Prostate gland (tissue), 2 donors: Measurements from ENCODE around the gene KCNK4. TPM values are rescaled to one million over a fixed set of nuclear protein-coding genes. Genes with fewer than 3 reads are reported as not detected.

ENCODE experiments used
- DNase-seq: peaks from one replicate; pipeline ENCODE4 v3.0.0-alpha.2; 2019; ENCODE audit warnings: low spot score
- H3K27ac ChIP-seq, 2 donors: fragments of 200-600 bp; sonication (generic); 2 replicates each; pipeline ENCODE4 v1.5.1; 2017 to 2019
- H3K27me3 ChIP-seq: fragments of 200-600 bp; sonication (generic); replicated peaks from 2 replicates; pipeline ENCODE4 v1.5.1; 2019; ENCODE audit not compliant: insufficient read depth
- H3K36me3 ChIP-seq, 2 donors: fragments of 200-600 bp; sonication (generic); 1 replicate in 1 of 2; 2 replicates in 1 of 2; pipeline versions ENCODE4 v1.5.1 to v1.8.1; 2017 to 2019
- H3K4me1 ChIP-seq: fragments of 200-600 bp; sonication (generic); replicated peaks from 2 replicates; pipeline ENCODE4 v1.5.1; 2019
- H3K4me3 ChIP-seq, 2 donors: fragments of 200-600 bp; sonication (generic); 2 replicates each; pipeline ENCODE4 v1.5.1; 2017 to 2019
- H3K9me3 ChIP-seq: fragments of 200-600 bp; sonication (generic); 2 replicates; pipeline ENCODE4 v1.5.1; 2017
- POLR2A ChIP-seq: fragments of 450-650 bp; IDR thresholded peaks from one replicate; pipeline ENCODE4 v1.6.1; 2016; ENCODE audit warnings: antibody characterized with exemption, mild to moderate bottlenecking
- POLR2AphosphoS5 ChIP-seq: sonication (generic); formaldehyde crosslinking; IDR thresholded peaks from one replicate; pipeline ENCODE4 v1.6.1; 2017; ENCODE audit warnings: antibody characterized with exemption
- WGBS: methylation state at CpG from one replicate; pipeline ENCODE4 v1.1.5; 2018; 5-methylcytosine and 5-hydroxymethylcytosine counted together
- intact Hi-C: fragments of 100-400 bp; cut with DNase I; formaldehyde crosslinking; loops from one replicate; pipeline ENCODE4 v1.14.2; 2022
- total RNA-seq, 2 donors: library from RNA; depleted of rRNA; stranded (reverse); fragments of >200 nt; gene quantifications; one replicate each; pipeline ENCODE4 v1.1.0, GENCODE V29; 2016
- TF ChIP-seq, protein P1 (sequence below), 4 experiments: fragments of 200-600 bp in 2 of 4; fragments of 450-650 bp in 2 of 4; sonication (generic) in 2 of 4; IDR thresholded peaks; 1 replicate in 3 of 4; 2 replicates in 1 of 4; pipeline ENCODE4 v1.5.1; 2016 to 2019; ENCODE audit warnings: antibody characterized with exemption in 4 of 4, mild to moderate bottlenecking in 2 of 4, moderate library complexity in 2 of 4

KCNK4 gene
- total RNA-seq, 2 donors from 2014 or later, result not detected

GRCh38 chr11:64284048-64284961 is 6.8 kb upstream of the KCNK4 start, which contains the start of gene BAD:
BAD (minus strand) TSS chr11:64284665; CDS start chr11:64284368, 297 bp downstream.
- Histone ChIP-seq H3K36me3 (no peaks in the 10 kb centered on the region), H3K9me3 (no peaks in the 10 kb centered on the region), H3K4me1 (peaks cover 7% of the 10 kb centered on the region), H3K27ac (peak within 1 kb of the TSS; percentile 97 to 98), H3K27me3 (no peaks in the 10 kb centered on the region), H3K4me3 (peak within 1 kb of the TSS; percentile 71 to 80)
- intact Hi-C loops, result no loop called here
- DNase-seq, result peak; percentile 97
- TF ChIP-seq, protein P1, sequence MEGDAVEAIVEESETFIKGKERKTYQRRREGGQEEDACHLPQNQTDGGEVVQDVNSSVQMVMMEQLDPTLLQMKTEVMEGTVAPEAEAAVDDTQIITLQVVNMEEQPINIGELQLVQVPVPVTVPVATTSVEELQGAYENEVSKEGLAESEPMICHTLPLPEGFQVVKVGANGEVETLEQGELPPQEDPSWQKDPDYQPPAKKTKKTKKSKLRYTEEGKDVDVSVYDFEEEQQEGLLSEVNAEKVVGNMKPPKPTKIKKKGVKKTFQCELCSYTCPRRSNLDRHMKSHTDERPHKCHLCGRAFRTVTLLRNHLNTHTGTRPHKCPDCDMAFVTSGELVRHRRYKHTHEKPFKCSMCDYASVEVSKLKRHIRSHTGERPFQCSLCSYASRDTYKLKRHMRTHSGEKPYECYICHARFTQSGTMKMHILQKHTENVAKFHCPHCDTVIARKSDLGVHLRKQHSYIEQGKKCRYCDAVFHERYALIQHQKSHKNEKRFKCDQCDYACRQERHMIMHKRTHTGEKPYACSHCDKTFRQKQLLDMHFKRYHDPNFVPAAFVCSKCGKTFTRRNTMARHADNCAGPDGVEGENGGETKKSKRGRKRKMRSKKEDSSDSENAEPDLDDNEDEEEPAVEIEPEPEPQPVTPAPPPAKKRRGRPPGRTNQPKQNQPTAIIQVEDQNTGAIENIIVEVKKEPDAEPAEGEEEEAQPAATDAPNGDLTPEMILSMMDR (IDR thresholded peaks at IDR 0.05), result no peak
- peak; percentile 89 for TF ChIP-seq POLR2AphosphoS5
- peak; percentile 74 for TF ChIP-seq POLR2A
- WGBS, result 2% methylated on average over 44 of the region's 44 CpGs

DNA sequence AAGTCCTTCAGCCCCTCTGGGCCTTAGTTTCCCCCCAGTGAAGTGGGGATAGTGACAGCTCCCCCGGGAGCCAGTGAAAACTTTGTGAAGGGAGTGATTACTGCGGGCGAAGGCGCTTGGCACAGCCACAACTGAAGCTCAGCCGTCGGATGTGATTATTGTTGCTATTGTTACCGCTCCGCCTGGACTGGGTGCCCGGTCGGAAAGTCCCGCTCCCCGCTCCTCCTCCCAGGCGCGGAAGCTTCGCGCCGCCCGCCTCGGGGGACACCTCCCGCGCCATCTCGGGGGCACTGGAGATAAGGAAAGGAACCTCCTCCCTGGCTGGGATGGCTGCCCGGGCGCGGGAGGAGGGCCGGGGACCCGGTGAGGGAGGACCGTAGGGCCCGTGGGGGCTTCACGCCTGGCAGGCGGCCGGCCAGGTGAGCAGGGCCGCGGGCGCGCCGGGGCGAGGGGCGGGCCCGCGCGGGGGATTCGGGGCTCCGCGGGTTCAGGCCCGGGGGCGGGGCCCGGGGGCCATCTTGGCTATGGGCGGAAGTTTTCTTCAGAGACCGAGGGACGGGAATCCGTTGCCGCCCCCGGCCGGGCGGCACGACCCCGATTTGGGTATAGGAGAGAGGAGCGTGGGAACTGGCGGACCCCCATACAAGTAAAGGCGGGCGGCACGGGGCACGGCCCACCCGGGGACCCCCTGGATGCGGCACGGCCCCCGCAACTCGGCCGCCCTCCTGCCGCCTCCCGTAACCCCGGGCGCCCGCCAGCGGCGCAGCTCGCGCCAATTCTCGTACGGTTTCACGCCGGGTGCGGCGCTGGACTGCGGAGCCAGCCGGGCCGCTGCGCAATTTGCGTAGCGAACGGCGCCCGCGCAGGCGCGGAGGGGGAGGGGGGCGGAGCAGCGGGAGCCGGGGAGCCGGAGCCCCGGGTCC is 5.9 kb upstream of the KCNK4 start, which contains the start of gene GPR137:
Gene GPR137, plus strand, starts transcription at position 887 of the 923 bp plus-strand sequence. CDS start 677 bp downstream, outside the sequence.
- WGBS, result under 1% methylated on average over 54 of the region's 102 CpGs
- peak within 1 kb of the TSS; percentile 71 to 80 for H3K4me3 ChIP-seq
- no peaks in the 10 kb centered on the region for H3K36me3 ChIP-seq
- H3K9me3 ChIP-seq, result no peaks in the 10 kb centered on the region
- peak within 1 kb of the TSS; percentile 97 to 98 for H3K27ac ChIP-seq
- peak; percentile 82 for DNase-seq
- TF ChIP-seq POLR2A, result no peak
- TF ChIP-seq POLR2AphosphoS5, result peak; percentile 45
- TF ChIP-seq, protein P1 (IDR thresholded peaks at IDR 0.05), result peak in 2 of 4 experiments; percentile 27 to 29
- H3K4me1 ChIP-seq, result peaks cover 7% of the 10 kb centered on the region
- no peaks in the 10 kb centered on the region for H3K27me3 ChIP-seq
- intact Hi-C loops, result no loop called here

DNA sequence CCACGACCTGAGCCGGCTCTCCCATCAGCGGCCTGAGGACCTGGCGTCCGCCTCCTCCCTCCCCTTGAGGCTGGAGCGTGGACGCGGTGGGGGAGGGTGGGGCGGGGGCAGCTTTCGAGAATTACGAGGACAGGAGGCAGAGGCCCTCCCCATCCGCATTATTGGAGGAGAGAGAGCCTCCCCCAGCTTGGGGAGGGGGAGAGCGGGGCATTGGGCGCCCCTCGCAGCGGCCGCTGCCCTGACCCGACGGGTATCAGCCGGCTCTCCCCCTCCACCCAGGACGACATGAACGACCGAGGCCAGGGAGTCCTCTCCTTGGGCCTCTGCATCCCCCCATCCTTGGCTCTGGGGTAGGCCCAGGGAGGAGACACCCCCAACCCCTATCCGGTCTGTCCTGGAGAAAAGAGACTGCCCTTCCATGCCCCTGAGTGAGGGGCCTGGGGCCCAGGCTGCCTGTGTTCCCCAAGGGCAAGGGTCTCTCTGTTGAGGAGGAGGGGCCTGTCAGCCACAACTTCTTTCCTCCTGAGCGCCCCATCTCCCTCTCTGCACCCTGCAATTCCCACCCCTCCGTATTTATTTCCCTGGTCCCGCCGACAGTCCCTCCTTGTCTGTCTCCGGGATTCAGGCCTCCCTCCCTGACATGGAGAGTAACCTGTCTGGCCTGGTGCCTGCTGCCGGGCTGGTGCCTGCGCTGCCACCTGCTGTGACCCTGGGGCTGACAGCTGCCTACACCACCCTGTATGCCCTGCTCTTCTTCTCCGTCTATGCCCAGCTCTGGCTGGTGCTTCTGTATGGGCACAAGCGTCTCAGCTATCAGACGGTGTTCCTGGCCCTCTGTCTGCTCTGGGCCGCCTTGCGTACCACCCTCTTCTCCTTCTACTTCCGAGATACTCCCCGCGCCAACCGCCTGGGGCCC is 5.0 kb upstream of the KCNK4 start:
- Histone ChIP-seq H3K27me3 (no peaks in the 10 kb centered on the region), H3K36me3 (no peaks in the 10 kb centered on the region), H3K4me3 (peak overlapping the region; percentile 71 to 80), H3K4me1 (peaks cover 7% of the 10 kb centered on the region), H3K9me3 (no peaks in the 10 kb centered on the region), H3K27ac (peak overlapping the region; percentile 97 to 98)
- intact Hi-C loops, result no loop called here
- TF ChIP-seq POLR2A, result no peak
- TF ChIP-seq, protein P1 (IDR thresholded peaks at IDR 0.05), result no peak
- TF ChIP-seq POLR2AphosphoS5, result no peak
- no peak for DNase-seq
- 23% methylated on average over 40 of the region's 40 CpGs for WGBS

GRCh38 chr11:64286801-64287159 is 4.3 kb upstream of the KCNK4 start:
- no peak for DNase-seq
- Histone ChIP-seq H3K4me1 (peaks cover 7% of the 10 kb centered on the region), H3K4me3 (no peak overlapping the region), H3K27ac (no peak overlapping the region), H3K36me3 (no peaks in the 10 kb centered on the region), H3K27me3 (no peaks in the 10 kb centered on the region), H3K9me3 (no peaks in the 10 kb centered on the region)
- intact Hi-C loops, result no loop called here
- 83% methylated on average over 9 of the region's 9 CpGs for WGBS
- TF ChIP-seq, protein P1 (IDR thresholded peaks at IDR 0.05), result no peak
- TF ChIP-seq POLR2A (no peak), POLR2AphosphoS5 (no peak)
